Activated gamma-delta T cell treated with Interleukin-2 at 50 U/mL for 16 hours (primary cell): Measurements from ENCODE around the gene SCN2B.
A peak's percentile ranks its signal among the peaks of the same experiment; 100 is the strongest.
"Not testable (repeated sequence)": the region's sequence is repeated elsewhere in the genome, so short reads cannot be mapped to it uniquely, and the experiment has no call there.

ENCODE experiments used
- DNase-seq: peaks from one replicate; pipeline ENCODE4 v3.0.0-alpha.2; 2020

The SCN2B gene

DNA sequence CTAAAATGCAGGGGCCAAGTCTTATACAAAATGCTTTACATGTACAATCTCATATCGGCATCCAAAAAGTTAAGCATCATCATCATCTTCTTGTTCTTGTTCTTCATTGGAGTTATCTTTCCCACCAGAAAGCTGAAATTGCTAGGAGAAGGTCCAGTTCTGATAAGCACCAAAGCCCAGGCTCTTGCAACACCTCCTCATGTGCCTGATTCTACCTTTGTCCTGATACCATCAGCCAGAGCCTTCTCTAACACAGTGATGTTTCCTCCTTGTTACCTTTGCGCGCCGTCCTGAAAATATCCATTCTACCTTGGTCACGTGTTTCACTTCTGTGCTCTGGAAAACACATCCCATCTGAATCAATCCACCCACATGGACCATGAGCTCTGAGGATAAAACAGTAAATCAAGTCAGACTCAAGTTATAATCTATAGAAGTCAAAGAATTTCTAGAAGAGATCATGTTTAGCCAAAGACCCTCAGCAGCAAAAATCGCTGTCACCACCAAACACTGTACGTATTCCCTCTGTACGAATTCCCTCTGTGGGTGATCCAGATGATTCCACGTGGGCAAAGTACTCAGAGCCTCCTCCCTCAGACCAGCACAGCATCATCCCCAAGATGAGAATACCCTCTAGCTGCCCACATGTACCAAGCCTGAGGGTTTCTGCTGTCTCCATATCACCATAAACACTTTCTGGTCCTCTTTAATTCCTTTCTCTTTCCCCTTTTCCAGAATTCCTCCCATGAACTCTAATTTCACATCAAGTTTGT lies 29.4 kb upstream of the SCN2B start:
- DNase-seq, result no peak

DNA sequence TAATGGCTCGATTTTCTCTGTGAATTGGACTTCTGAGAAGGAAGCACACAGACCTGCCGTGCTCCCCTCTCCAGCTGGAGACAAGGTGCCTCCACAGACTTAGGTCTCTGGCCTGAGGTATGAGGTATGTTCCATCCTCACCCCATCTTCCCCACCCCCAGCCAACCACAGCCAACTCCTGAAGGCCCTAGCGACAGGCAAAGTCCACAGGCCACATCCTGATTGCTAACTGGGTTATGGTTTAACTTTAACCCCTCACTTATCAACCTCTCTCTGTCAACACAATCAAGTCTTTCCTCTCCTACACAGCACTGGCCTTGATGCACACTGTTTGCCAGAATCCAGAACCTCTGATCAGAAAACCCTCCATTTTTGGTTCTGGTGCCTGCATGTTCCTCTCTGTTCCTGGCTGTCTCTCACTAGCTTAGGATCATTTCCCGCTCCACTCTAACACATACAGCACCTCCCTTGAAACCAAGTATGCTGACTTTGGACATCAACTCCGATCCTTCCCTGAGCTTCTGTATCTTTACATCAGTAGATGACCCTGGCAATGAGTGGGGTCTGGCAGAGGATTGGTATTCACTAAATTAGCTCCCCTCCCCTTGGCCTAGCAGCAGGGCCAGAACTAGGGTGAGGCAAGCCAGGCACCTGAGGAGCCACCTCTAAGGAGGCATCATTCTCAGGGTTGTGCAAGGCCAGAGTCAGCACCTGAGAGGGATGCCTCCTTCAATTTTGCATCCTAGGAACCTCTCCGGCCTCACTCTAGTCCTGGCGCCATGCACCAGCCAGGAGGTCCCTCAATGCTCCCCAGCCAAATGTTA lies 26.4 kb upstream of the SCN2B start:
- peak; percentile 66 for DNase-seq

DNA sequence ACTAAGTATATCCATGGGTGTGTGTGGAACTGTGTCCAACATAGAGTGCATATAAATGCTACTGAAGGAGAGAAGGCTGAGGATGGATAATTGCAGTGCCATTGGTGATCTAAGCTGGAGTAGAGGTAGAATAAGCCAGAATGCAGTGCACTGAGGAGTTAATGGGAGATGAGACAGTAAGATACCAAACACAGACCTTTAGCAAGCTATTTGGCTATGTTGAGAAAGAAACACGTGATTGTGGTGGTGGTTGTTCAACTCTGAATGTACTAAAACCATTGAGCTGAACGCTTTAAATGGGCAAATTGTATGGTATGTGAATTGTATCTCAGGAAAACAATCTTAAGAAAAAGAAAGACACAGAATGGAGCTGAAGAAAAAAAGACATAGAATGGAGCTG lies 25.5 kb upstream of the SCN2B start:
- no peak for DNase-seq

DNA sequence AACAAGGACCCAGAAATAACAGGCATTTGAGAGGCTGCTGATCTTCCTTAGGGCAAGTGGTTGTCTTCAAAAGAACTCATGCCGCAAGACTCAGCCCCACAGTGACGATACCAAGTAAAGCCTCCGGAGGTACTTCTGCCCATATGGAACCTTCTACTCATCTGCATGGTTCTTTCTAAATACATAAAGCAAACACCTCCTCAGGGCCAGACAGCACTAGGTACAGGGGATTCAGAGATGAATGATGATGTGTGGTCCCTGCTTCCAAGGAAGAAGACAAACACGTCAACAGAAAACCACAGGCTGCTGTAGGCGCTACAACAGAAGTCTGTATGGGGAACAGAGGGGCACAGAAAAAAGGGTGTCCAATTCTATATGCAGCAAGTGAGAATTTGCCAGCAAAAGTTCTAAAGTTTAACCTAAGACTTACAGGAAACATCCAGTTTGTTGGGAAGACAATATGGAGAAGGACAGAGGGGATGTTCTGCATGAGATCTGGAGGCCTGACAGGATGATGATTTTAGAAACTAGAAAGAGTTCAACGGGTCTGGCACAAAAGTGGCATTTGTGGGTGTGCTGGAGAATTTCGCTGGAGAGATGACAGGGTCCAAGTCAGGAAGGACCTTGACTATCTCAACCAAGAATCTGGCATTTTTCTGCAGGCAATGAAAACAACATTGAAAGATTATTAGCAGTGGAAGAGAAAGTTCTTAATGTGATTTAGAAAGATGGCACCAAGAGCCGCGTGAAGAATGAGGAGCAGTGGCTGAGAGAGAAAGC lies 24.7 kb upstream of the SCN2B start:
- DNase-seq, result peak; percentile 34

DNA sequence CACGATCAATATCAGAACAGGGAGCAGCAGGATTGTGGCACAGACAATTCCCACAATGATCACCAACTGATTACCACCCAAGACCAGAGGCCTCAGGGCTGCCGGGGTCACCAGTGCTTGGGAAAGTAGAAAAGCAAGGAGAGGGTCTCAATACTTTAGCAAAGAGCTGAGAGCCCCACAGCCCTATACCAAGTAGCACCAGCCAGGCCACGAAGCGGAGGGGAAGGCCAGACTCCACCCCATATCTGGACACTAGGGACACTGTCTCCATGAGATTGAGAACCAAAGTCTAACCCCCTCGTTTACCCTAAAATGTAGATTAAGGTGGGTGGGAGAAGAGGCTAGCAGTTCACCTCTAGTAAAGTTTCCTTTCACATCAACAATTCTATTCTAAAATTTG lies 24.1 kb upstream of the SCN2B start:
- no peak for DNase-seq

DNA sequence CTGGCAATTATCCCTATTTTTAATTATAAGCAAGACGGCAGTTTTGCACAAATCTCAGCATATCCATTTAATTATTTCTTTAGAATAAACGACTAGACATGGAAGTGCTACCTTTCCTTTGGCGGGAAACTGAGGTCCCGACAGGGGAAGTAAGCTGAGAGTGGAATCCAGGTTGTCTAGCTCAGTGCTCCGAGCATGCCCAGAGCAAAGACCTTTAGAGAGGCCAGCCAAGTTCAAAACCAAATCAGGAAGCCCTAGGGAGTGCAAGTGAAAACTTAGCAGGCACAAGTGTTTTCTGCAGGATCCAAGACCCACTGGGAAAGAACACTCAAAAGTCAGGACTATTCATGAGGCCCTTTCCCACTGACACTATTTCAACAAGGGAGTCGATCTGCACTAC lies 22.7 kb upstream of the SCN2B start:
- DNase-seq, result no peak

DNA sequence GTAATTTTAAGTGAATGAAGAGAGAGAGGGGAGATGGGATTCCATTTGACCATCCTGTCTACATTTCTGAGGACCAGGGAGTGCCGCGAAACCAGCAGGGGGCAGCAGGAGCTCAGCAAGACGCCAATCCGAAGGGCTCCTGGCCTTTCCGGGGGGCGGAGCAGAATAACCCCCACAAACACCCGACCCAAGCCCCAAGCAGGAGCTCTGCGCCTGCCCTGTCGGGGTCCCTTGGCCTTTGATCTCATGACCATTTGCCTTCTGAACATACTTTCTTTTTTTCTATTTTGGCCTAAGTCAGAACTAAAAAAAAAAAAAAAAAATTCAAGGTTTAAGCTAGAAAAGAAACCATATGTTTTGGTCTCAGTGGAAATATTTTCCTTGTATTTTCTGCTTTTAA lies 21.9 kb upstream of the SCN2B start:
- DNase-seq, result peak; percentile 83

DNA sequence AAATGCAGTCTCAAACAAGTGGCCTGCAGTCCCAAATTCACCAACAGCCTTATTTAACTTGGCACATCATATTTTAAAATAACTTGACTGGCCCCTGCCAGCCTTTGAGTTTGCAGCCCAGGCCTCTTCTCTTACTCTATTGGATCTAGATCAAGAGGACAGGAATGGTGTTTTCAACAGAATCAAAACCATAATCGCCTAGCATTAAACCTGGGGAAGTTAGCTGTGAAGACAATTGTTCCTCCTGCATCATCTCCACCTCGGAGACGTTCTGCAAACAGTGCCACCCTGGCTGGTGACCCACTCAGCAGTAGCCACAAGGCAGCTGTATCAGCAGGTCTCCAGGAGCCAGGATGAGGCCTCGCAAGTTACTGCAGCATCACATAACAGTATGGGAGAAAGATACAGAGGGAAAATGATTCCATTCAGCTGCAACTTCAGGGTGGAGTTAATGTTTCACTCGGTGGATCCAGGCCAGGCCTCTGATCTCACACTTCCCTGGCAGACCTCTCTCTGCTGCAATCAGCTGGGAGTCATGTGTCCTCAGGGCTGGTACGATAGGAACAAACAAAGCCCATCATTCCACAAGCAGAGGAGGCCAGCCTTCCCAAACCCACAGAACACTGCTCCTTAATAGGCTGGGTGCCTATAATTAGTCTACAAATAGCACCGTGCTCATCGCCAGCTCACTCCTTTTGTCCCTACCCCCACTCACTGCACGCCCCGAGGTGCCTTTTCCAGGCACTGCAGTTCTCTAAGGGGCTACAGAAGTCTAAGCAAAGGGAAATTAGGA lies 18.6 kb upstream of the SCN2B start:
- DNase-seq, result no peak

DNA sequence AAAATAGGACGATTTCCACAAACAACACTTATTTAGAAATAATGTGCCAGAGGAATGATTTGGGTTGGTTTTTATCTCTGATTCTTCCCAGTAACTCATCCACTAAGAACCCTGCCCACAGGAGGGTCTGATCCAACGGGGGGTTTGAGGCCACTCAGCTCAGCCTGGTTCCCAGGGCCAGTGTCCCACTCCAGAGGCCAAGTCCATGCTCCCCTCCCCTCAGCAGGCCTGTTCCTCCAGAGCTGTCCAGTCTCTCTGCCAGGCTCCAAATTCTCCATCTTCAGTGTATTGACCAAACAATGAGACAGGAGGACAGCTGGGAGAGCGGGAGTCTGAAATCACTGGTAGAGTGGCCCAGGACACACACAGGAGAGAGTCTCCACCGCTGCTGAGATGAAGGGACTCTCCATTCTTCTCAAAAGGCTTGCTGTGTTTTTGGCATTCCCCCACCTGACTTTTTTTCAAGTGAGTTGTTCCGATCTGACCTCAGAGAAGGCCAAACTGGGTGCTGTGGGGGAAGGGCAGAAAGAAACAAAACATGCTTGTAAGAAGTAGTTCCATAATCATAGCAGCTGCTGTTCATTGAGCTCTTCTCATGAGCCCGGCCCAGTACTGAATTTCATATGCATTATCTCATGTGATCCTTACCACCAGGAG lies 17.6 kb upstream of the SCN2B start:
- DNase-seq, result no peak

DNA sequence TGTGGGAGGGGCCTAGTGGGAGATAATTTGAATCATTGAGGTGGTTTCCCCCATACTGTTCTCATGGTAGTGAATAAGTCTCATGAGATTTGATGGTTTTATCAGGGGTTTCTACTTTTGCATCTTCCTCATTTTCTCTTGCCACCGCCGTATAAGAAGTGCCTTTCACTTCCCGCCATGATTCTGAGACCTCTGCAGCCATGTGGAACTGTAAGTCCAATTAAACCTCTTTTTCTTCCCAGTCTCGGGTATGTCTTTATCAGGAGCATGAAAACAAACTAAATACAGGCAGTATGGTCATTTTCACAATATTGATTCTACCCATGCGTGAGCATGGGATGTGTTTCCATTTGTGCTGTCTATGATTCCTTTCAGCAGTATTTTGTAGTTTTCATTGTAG lies 16.4 kb upstream of the SCN2B start:
- not testable (repeated sequence) for DNase-seq

DNA sequence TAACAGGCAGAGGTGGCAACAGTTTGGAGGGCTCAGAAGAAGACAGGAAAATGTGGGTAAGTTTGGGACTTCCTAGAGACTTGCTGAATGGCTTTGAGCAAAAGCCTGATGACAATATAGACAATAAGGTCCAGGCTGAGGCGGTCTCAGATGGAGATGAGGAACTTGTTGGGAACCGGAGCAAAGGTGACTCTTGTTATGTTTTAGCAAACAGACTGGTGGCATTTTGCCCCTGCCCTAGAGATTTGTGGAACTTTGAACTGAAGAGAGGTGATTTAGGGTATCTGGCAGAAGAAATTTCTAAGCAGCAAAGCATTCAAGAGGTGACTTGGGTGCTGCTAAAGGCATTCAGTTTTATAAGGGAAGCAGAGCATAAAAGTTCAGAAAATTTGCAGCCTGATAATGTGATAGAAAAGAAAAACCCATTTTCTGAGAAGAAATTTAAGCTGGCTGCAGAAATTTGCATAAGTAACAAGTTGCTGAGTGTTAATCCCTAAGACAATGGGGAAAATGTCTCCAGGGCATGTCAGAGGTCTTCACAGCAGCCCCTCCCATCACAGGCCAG lies 14.6 kb upstream of the SCN2B start:
- DNase-seq, result not testable (repeated sequence)

DNA sequence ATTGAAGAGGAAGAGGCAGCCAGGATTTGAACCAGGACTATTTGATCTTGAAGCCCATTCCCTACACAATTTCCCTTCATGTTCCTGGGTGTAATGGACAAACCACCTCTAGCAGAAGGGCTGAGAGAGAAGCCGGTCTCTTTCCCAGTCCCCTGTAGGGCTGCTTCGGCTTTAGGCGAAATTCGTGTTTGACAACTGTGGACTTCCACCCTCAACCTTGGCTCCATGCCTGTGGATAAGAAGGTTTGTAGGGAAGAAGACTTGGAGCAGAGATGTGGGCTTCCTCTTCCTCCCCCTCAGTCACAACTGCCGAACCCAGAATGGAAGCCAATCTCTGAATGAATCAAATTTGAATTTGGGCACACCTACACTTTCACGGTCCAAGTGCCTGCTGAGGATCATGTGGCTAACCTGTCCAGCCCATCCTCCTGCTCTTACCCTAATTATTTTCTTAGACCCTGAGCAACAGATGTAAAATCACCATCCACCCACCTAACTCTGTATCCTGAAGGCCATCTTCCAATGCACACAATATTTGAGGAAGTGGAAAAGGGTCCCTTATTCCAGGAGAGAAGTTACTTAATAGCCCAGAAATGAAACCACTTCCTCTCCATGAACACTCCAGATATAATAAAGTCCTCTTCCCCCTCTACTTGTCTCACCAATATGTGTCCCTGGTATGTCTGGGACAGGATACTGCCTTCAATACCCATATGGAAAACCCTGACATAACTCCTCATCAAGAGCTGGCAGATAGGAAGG lies 10.1 kb upstream of the SCN2B start:
- DNase-seq, result no peak

DNA sequence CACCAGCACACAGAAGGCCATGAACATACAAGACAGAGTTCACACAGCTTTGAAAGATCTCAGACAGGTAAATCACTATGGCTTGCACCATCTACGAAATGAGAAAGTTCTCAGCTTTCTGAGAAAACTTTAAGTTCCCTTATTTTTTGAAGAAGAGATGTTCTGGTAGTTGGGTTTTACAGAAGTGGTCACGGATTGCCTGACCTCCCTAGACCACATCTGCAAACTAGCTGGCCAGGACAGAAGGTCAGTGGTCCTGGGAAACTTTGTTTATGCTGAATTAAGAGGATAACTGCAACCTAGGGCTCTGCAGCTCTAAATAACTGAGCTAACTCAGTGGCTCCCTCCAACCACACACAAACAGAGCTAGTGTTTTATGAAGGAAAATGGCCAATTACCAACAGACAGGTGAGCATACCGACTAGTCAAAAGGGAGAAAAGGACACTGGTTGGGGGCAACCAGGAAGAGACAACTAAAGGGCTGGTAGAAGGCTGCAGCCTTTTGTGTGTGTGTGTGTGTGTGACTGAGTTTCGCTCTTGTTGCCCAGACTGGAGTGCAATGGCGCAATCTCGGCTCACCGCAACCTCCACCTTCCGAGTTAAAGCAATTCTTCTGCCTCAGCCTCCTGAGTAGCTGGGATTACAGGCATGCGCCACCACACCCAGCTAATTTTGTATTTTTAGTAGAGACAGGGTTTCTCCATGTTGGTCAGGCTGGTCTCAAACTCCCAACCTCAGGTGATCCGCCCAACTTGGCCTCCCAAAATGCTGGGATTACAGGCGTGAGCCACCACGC lies 8.5 kb upstream of the SCN2B start:
- no peak for DNase-seq

DNA sequence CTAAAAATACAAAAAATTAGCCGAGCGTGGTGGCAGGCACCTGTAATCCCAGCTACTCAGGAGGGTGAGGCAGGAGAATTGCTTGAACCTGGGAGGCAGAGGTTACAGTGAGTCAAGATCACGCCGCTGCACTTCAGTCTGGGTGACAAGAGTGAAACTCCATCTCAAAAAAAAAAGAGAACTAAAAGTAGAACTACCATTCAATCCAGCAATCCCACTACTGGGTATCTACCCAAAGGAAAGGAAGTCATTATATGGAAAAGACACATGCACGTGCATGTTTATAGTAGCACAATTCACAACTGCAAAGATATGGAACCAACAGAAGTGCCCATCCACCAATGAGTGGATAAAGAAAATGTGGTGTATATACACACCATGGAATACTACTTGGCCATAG lies 7.3 kb upstream of the SCN2B start:
- not testable (repeated sequence) for DNase-seq

DNA sequence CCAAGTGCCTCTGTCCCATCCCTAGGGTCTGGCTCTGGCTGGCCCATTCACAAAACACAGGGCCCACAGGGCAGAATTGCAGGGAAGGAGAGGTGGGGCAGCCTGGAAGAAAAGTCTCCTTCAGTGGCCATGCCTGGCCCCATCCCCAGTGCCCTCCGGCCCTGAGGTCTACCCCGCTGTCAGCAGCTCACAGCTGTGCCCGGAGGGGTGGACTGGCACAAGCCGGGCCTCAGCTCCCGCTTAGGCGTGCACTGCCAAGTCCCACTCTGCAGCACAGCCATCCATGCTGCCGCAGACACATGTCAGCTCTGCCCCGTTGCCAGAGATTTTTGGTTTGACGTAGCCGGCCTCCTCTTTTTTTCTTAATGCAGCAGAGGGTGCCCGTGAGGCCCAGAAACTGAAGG lies 3.9 kb upstream of the SCN2B start:
- no peak for DNase-seq

DNA sequence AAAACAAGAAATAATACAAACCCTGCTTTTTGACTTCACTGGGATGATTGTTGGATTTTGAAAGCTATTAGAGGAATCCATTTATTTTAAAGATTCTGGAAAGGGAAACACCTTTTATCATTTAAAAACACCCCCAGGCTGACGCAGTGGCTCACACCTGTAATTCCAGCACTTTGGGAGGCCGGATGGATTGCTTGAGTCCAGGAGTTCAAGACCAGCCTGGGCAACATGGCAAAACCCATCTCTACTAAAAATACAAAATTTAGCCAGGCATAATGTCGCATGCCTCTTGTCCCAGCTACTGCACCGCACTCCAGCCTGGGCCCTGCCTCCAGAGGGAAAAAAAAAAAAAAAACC lies 317 bp upstream of the SCN2B start:
- no peak for DNase-seq

DNA sequence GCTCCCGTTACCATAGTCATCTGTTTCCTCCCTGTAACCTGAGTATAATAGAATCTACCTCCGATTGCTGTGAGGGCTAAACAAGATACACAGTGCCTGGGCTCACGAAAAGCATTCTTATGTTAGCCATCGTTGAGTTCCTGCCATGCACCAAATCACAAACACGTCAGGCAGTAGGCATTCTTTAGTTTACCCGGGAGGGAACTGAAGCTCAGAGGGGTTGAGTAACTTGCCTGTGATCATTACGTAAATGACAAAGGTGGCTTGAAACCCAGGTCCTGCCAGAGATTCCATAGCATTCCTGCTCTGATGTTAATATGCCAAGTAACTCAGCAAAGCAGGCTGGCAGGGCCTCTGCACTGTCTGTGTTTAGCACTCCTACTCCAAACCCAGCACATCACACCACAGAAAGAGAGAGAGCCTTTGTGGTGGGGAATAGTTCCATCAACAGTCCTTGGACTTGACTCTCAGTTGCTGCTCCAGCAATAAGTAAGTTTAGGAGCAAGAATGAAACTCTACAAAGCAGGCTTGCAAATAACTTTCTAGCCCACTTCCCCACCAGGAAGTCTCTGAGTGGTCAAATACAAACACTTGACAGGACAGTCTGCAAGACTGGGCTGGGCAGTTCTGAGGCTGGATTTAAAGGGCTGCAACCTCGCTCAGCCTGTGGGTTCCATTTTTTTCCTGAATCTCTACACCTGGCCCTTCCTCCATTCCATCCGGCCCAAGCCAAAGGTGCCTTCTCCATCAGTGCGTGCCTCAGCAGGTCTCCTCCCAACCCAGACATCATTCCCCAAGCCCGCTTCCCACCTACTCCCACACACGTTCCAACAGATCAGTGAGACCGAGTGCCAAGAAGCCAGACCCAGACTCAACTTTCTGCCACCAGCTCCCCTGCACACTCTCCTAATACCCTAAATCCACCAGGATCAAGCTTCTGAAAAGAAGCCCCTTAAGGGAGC lies 1.1 kb downstream of the SCN2B start:
- no peak for DNase-seq

DNA sequence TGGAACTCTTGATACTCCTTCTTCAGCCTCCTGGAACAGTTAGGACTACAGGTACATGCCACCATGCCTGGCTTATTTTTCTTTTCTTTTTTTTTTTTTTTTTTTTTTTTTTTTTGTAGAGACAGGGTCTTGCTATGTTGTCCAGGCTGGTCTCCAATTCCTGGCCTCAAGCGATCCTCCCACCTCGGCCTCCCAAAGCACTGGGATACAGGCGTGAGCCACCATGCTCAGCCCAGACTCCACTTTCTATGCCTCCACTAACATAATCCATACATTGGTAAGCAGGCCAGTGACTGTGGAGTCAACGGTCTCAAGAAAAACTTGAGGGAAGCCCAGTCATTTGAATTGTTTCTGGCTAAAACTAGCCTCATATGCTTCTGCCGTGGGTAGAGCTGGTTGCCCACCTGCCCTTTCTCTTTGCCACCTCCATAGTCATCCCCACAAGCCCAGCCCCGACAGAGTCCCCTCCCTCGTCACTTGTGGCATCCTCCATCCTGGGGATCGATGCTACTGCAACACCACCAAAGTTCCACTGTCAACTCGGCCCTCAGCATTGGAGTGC lies 2.4 kb downstream of the SCN2B start:
- DNase-seq, result no peak

DNA sequence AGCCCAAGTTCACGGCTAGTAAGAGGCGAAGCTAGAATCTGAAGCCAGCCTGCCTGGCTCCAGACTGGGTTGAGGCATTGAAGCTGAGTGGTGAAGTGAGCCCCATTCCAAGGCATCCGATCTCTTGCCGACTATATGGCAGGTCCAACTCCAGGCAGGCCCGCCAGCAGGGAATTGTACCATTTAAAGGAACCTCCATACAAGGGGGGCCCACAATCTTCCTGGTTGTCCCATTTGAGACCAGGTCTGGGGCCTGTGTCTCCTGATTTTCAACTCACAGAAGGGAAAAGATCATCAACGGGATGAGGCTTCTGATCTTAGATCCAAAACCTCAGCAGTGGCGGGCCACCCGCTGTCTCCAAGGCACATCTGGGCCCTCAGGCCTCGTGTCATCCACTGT lies 4.1 kb downstream of the SCN2B start:
- DNase-seq, result no peak
